H1 (cell line): ENCODE measurements around the gene ADNP2. TPM values are rescaled to one million over a fixed set of nuclear protein-coding genes. Genes with fewer than 3 reads are reported as not detected.

Experiments
- CTCF ChIA-PET: fragments of 300-600 bp; sonication (Branson Sonifier 250); formaldehyde crosslinking; loops from one replicate; lab custom pipeline; 2021; ENCODE audit not compliant: partially characterized antibody; lab: Charles Lee
- POLR2A ChIA-PET: fragments of 300-600 bp; sonication (Branson Sonifier 250); formaldehyde crosslinking; loops from one replicate; lab custom pipeline; 2021; ENCODE audit warnings: inconsistent platforms; ENCODE audit not compliant: partially characterized antibody; lab: Charles Lee
- DNase-seq, 2 experiments: peaks; one replicate each; pipeline versions ENCODE4 v3.0.0 to v3.0.0-alpha.2; 2010 to 2022; ENCODE audit warnings: low spot score in 2 of 2, low read depth in 1 of 2, mixed read lengths in 1 of 2
- FAIRE-seq: peaks from 2 replicates; lab custom pipeline; 2011; peaks lifted over from hg19 to GRCh38; lab: Jason Lieb, UNC
- H2AFZ ChIP-seq: 2 replicates; pipeline ENCODE4 v1.8.1; 2012; ENCODE audit warnings: low read length, inconsistent platforms
- H2AK5ac ChIP-seq: 2 replicates; pipeline ENCODE4 v1.6.1; 2013; ENCODE audit warnings: low read depth, low read length
- H2BK120ac ChIP-seq: replicated peaks from 2 replicates; pipeline ENCODE3; 2013; ENCODE audit warnings: low read depth, low read length, inconsistent platforms
- H2BK12ac ChIP-seq: 2 replicates; pipeline ENCODE4 v1.6.1; 2013; ENCODE audit warnings: low read depth, low read length
- H2BK15ac ChIP-seq: 2 replicates; pipeline ENCODE4 v1.6.1; 2013; ENCODE audit warnings: low read length
- H2BK20ac ChIP-seq: 2 replicates; pipeline ENCODE4 v1.6.1; 2013; ENCODE audit warnings: low read length
- H2BK5ac ChIP-seq: 2 replicates; pipeline ENCODE4 v1.6.1; 2013; ENCODE audit warnings: low read depth, low read length
- H3K14ac ChIP-seq: 2 replicates; pipeline ENCODE4 v1.6.1; 2013; ENCODE audit warnings: inconsistent platforms; ENCODE audit not compliant: insufficient read length
- H3K18ac ChIP-seq: 2 replicates; pipeline ENCODE4 v1.6.1; 2013; ENCODE audit warnings: low read length; ENCODE audit errors: extremely low read depth
- H3K23ac ChIP-seq: 2 replicates; pipeline ENCODE4 v1.6.1; 2013; ENCODE audit warnings: inconsistent platforms; ENCODE audit not compliant: insufficient read length
- H3K23me2 ChIP-seq: 2 replicates; pipeline ENCODE4 v1.6.1; 2013; ENCODE audit warnings: low read depth, low read length
- H3K27ac ChIP-seq: 2 replicates; pipeline ENCODE4 v1.6.1; 2011; ENCODE audit warnings: low read depth, low read length, inconsistent platforms
- H3K27me3 ChIP-seq, 4 experiments: replicated peaks in 1 of 4; 1 replicate in 1 of 4; 2 replicates in 3 of 4; pipeline versions ENCODE4 v1.6.1 to v1.8.1; 2011 to 2013; ENCODE audit warnings: low read length in 3 of 4, mild to moderate bottlenecking in 3 of 4, inconsistent platforms in 2 of 4, mixed read lengths in 2 of 4, moderate library complexity in 1 of 4; ENCODE audit not compliant: control insufficient read depth in 3 of 4, insufficient read depth in 3 of 4; ENCODE audit errors: extremely low read depth in 1 of 4
- H3K36me3 ChIP-seq, 4 experiments: 2 replicates each; pipeline versions ENCODE4 v1.6.1 to v1.8.1; 2011 to 2013; ENCODE audit warnings: mild to moderate bottlenecking in 4 of 4, low read length in 3 of 4, moderate library complexity in 2 of 4, control low read depth in 1 of 4, inconsistent platforms in 1 of 4; ENCODE audit not compliant: insufficient read depth in 4 of 4, control insufficient read depth in 2 of 4
- H3K4ac ChIP-seq: replicated peaks from 2 replicates; pipeline ENCODE3; 2013; ENCODE audit warnings: low read length, low read depth, mixed read lengths, inconsistent platforms; ENCODE audit not compliant: insufficient read length
- H3K4me1 ChIP-seq, 4 experiments: replicated peaks in 1 of 4; 1 replicate in 1 of 4; 2 replicates in 3 of 4; pipeline versions ENCODE4 v1.6.1 to v1.8.1; 2011 to 2013; ENCODE audit warnings: low read length in 3 of 4, inconsistent platforms in 2 of 4, mixed read lengths in 1 of 4; ENCODE audit not compliant: insufficient read depth in 4 of 4, control insufficient read depth in 3 of 4
- H3K4me2 ChIP-seq, 2 experiments: 2 replicates each; pipeline versions ENCODE4 v1.6.1 to v1.8.1; 2011 to 2013; ENCODE audit warnings: low read depth in 2 of 2, low read length in 2 of 2, control low read depth in 1 of 2, inconsistent platforms in 1 of 2, mild to moderate bottlenecking in 1 of 2; ENCODE audit not compliant: insufficient read depth in 1 of 2
- H3K4me3 ChIP-seq, 4 experiments: fragments of 200-600, 300-600 bp in 1 of 4; sonication (generic), shearing (Covaris generic), sonication (Bioruptor Twin) in 1 of 4; 2 replicates each; pipeline versions ENCODE4 v1.5.1 to v1.8.1; 2011 to 2016; ENCODE audit warnings: low read length in 4 of 4, low read depth in 3 of 4, control low read depth in 2 of 4, inconsistent platforms in 2 of 4, mild to moderate bottlenecking in 2 of 4, mixed read lengths in 1 of 4, moderate library complexity in 1 of 4; ENCODE audit not compliant: insufficient read depth in 2 of 4; ENCODE audit errors: extremely low read depth in 1 of 4
- H3K56ac ChIP-seq: replicated peaks from 2 replicates; pipeline ENCODE3; 2013; ENCODE audit warnings: low read depth, mild to moderate bottlenecking, mixed read lengths, low read length, inconsistent platforms; ENCODE audit not compliant: insufficient read length
- H3K79me1 ChIP-seq: 2 replicates; pipeline ENCODE4 v1.6.1; 2013; ENCODE audit warnings: low read depth, low read length, control low read depth
- H3K79me2 ChIP-seq, 2 experiments: 2 replicates each; pipeline versions ENCODE4 v1.6.1 to v1.8.1; 2012 to 2013; ENCODE audit warnings: low read length in 2 of 2, mild to moderate bottlenecking in 2 of 2, inconsistent platforms in 1 of 2; ENCODE audit not compliant: insufficient read depth in 2 of 2, control insufficient read depth in 1 of 2
- H3K9ac ChIP-seq, 4 experiments: replicated peaks in 1 of 4; 1 replicate in 1 of 4; 2 replicates in 3 of 4; pipeline versions ENCODE4 v1.6.1 to v1.8.1; 2011 to 2013; ENCODE audit warnings: low read depth in 3 of 4, low read length in 3 of 4, control low read depth in 2 of 4, mild to moderate bottlenecking in 2 of 4, moderate library complexity in 2 of 4, inconsistent platforms in 1 of 4; ENCODE audit errors: extremely low read depth in 1 of 4
- H3K9me3 ChIP-seq, 2 experiments: 2 replicates each; pipeline versions ENCODE4 v1.6.1 to v1.8.1; 2012 to 2013; ENCODE audit warnings: mild to moderate bottlenecking in 2 of 2, moderate library complexity in 2 of 2, control low read depth in 1 of 2, inconsistent platforms in 1 of 2, low read depth in 1 of 2, low read length in 1 of 2, mixed read lengths in 1 of 2; ENCODE audit not compliant: insufficient read depth in 2 of 2
- H4K20me1 ChIP-seq, 2 experiments: replicated peaks in 1 of 2; 2 replicates each; pipeline versions ENCODE3 to v1.8.1; 2011 to 2013; ENCODE audit warnings: inconsistent platforms in 2 of 2, low read length in 2 of 2, mild to moderate bottlenecking in 1 of 2; ENCODE audit not compliant: insufficient read depth in 2 of 2, control insufficient read depth in 1 of 2
- H4K5ac ChIP-seq: 2 replicates; pipeline ENCODE4 v1.6.1; 2013; ENCODE audit warnings: low read length, low read depth, mixed read lengths, inconsistent platforms; ENCODE audit not compliant: insufficient read length
- H4K8ac ChIP-seq: 2 replicates; pipeline ENCODE4 v1.8.0; 2013; ENCODE audit warnings: mild to moderate bottlenecking, moderate library complexity, low read length, inconsistent platforms; ENCODE audit not compliant: insufficient read depth; ENCODE audit errors: extremely low read depth
- H4K91ac ChIP-seq: replicated peaks from 2 replicates; pipeline ENCODE3; 2013; ENCODE audit warnings: low read length, mixed read lengths, inconsistent platforms; ENCODE audit not compliant: insufficient read length
- BCL11A ChIP-seq, 2 experiments: IDR thresholded peaks; one replicate each; pipeline ENCODE4 v1.6.1; 2011; ENCODE audit warnings: low read depth in 2 of 2, low read length in 2 of 2, mild to moderate bottlenecking in 2 of 2
- CBX8 ChIP-seq: fragments of 300-800, 300-1000 bp; sonication (generic); IDR thresholded peaks from 2 replicates; pipeline ENCODE4 v1.7.1; 2016; ENCODE audit warnings: low read depth, low read length, borderline replicate concordance
- CREB1 ChIP-seq: IDR thresholded peaks from 2 replicates; pipeline ENCODE4 v1.6.1; 2012; ENCODE audit warnings: inconsistent platforms
- EP300 ChIP-seq, 2 experiments: IDR thresholded peaks; 1 replicate in 1 of 2; 2 replicates in 1 of 2; pipeline ENCODE4 v1.6.1; 2011 to 2012; ENCODE audit warnings: low read depth in 2 of 2, low read length in 2 of 2, mild to moderate bottlenecking in 2 of 2, borderline replicate concordance in 1 of 2, inconsistent platforms in 1 of 2, moderate library complexity in 1 of 2
- GABPA ChIP-seq: IDR thresholded peaks from 2 replicates; pipeline ENCODE4 v1.6.1; 2011; ENCODE audit warnings: mild to moderate bottlenecking, low read length, moderate library complexity, borderline replicate concordance; ENCODE audit not compliant: insufficient read depth
- KDM5A ChIP-seq: fragments of 200-600 bp; IDR thresholded peaks from 2 replicates; pipeline ENCODE4 v1.7.1; 2012; ENCODE audit warnings: mild to moderate bottlenecking, low read length, inconsistent platforms, mixed read lengths
- MAFK ChIP-seq: IDR thresholded peaks from 2 replicates; pipeline ENCODE4 v1.6.1; 2012; ENCODE audit warnings: low read depth, mild to moderate bottlenecking, improper control_type of control experiment, low read length
- PHF8 ChIP-seq: fragments of 200-600 bp; sonication (generic); conservative IDR thresholded peaks from 2 replicates; pipeline ENCODE4 v1.7.1; 2012; ENCODE audit warnings: low read depth, mild to moderate bottlenecking, inconsistent platforms, low read length, moderate library complexity
- SRF ChIP-seq: IDR thresholded peaks from 2 replicates; pipeline ENCODE4 v1.6.1; 2011; ENCODE audit warnings: mild to moderate bottlenecking, low read depth, low read length, moderate library complexity
- WGBS, 2 experiments: shearing (Covaris generic) in 1 of 2; methylation state at CpG; one replicate each; pipeline versions ENCODE4 v1.1.6 to v1.1.7; 2013 to 2015; ENCODE audit warnings: low lambda C conversion rate in 2 of 2, mixed read lengths in 2 of 2, inconsistent platforms in 1 of 2, low coverage in 1 of 2, missing lambda C conversion rate in 1 of 2; ENCODE audit not compliant: insufficient replicate concordance in 2 of 2, insufficient coverage in 1 of 2, insufficient read length in 1 of 2; ENCODE audit errors: extremely low coverage in 1 of 2, missing lambda C conversion rate in 1 of 2; 5-methylcytosine and 5-hydroxymethylcytosine counted together
- polyA plus RNA-seq, 7 experiments: library from polyadenylated mRNA; depleted of rRNA in 3 of 7; stranded (reverse) in 5 of 7; unstranded in 2 of 7; fragments of >200 nt in 5 of 7; fragments of 200-250 nt in 2 of 7; gene quantifications; 1 replicate in 5 of 7; 2 replicates in 1 of 7; 4 replicates in 1 of 7; pipeline versions ENCODE4 v1.2.1 to v1.2.3, GENCODE V29; 2011 to 2013; ENCODE audit warnings: missing spikeins in 2 of 7, mixed read lengths in 2 of 7
- total RNA-seq: library from RNA; stranded (reverse); fragmentation: NEBNext Ultra II Directional; extraction: Animal tissue kit (Norgen Biotek cat#: 25700); gene quantifications from 2 replicates; pipeline ENCODE4 v1.2.1, GENCODE V29; 2021

The ADNP2 gene
- total and polyA plus RNA-seq, 2 of the 8 experiments (the other 6 are each of a cell fraction or from before 2014, with no cell fraction given) = 25.1 to 61.6 TPM

GRCh38 chr18:80143881-80144280 lies 34.8 kb downstream of the ADNP2 start:
- no peak for FAIRE-seq

More at GRCh38 chr18:80143881-80144280, 34.8 kb downstream of the ADNP2 start:
- H3K79me1 ChIP-seq = no peaks in the 10 kb centered on the region; the same call in 1 of the 2 replicates
- H3K56ac ChIP-seq = no peak overlapping the region
- peaks cover 3% of the 10 kb centered on the region; the same call in 1 of the 2 replicates for H3K23me2 ChIP-seq
- H3K9ac ChIP-seq = no peak overlapping the region
- H2AK5ac ChIP-seq = no peak overlapping the region
- no peaks in the 10 kb centered on the region for H3K9me3 ChIP-seq
- H4K91ac ChIP-seq = no peak overlapping the region
- H3K79me2 ChIP-seq = 0 out of 4 replicates have a peak, but pooled peaks cover 0 to 7% of the 10 kb centered on the region in 2 experiments
- peaks cover 0 to 6% of the 10 kb centered on the region in 2 experiments for H4K20me1 ChIP-seq
- no peaks in the 10 kb centered on the region; a peak in 2 of 7 replicates for H3K4me1 ChIP-seq
- no peak overlapping the region for H3K18ac ChIP-seq
- no peak overlapping the region for H3K27ac ChIP-seq
- DNase-seq = no peak
- H3K23ac ChIP-seq = no peak overlapping the region
- H2BK12ac ChIP-seq = no peak overlapping the region
- WGBS, 2 experiments = 95% methylated on average over 2 of the region's 2 CpGs; no CpG with 5 or more reads in 1 of the 2 experiments
- no peak overlapping the region for H4K5ac ChIP-seq
- H2BK120ac ChIP-seq = no peak overlapping the region
- ChIA-PET CTCF (interaction anchor here (1.1 to 4.6 kb wide), 3 partner anchors 10 to 109 kb away, joined by 4 to 39 read pairs (median 4); no protein-coding TSS in a partner anchor), POLR2A (interaction anchor here (1.9 to 2.5 kb wide), 2 partner anchors 15 to 34 kb away, joined by 6 to 9 read pairs; no protein-coding TSS in a partner anchor)
- no peaks in the 10 kb centered on the region for H3K27me3 ChIP-seq
- H2BK5ac ChIP-seq = no peak overlapping the region
- TF ChIP-seq KDM5A (no peak), SRF (no peak), MAFK (no peak), PHF8 (no peak), GABPA (no peak), CBX8 (no peak), CREB1 (no peak), EP300 (IDR thresholded peaks at IDR 0.05; ENCODE audit: borderline replicate concordance in 1 of 2, low read depth in 2 of 2, low read length in 2 of 2) (no peak), BCL11A (IDR thresholded peaks at IDR 0.05; ENCODE audit: low read depth in 2 of 2, low read length in 2 of 2) (no peak)
- no peak overlapping the region for H2BK15ac ChIP-seq
- H4K8ac ChIP-seq = no peak overlapping the region
- H3K36me3 ChIP-seq = peaks cover 0 to 33% (median 6%) of the 10 kb centered on the region in 4 experiments; a peak in 5 of 8 replicates
- no peak overlapping the region for H3K14ac ChIP-seq
- no peak overlapping the region for H2BK20ac ChIP-seq
- H2AFZ ChIP-seq = no peak overlapping the region
- H3K4ac ChIP-seq = no peak overlapping the region
- no peak overlapping the region for H3K4me3 ChIP-seq
- H3K4me2 ChIP-seq = no peak overlapping the region
